Right lobe of liver (tissue), 6 donors: Measurements from ENCODE around the gene SEC14L2. TPM values are rescaled to one million over a fixed set of nuclear protein-coding genes. Genes with fewer than 3 reads are reported as not detected.

ENCODE experiments used
- ATAC-seq, 4 donors: fragments of 200-7000 bp; cut with Tn5 transposase; one replicate each; pipeline ENCODE4 v1.9.1; 2020; ENCODE audit warnings: mild to moderate bottlenecking in 4 of 4, moderate library complexity in 4 of 4
- DNase-seq, 3 donors: peaks; one replicate each; pipeline ENCODE4 v3.0.0-alpha.2; 2020
- H3K27ac ChIP-seq, 3 donors: fragments of 200-600 bp; one replicate each; pipeline ENCODE4 v1.8.0; 2022
- H3K27me3 ChIP-seq, 2 donors: fragments of 200-600 bp; one replicate each; pipeline ENCODE4 v1.8.0; 2022
- H3K36me3 ChIP-seq, 4 donors: fragments of 200-600 bp; sonication (generic) in 1 of 4; one replicate each; pipeline versions ENCODE4 v1.5.1 to v1.8.0; 2017 to 2022; ENCODE audit warnings: control low read depth in 1 of 4
- H3K4me1 ChIP-seq, 4 donors: fragments of 200-600 bp; sonication (generic) in 1 of 4; one replicate each; pipeline versions ENCODE4 v1.5.1 to v1.8.0; 2017 to 2022; ENCODE audit warnings: control low read depth in 1 of 4
- H3K4me3 ChIP-seq, 3 donors: fragments of 200-600 bp; one replicate each; pipeline ENCODE4 v1.8.0; 2022
- H3K9me3 ChIP-seq, 4 donors: fragments of 200-600 bp; sonication (generic) in 1 of 4; one replicate each; pipeline versions ENCODE4 v1.5.1 to v1.8.0; 2017 to 2022; ENCODE audit warnings: control low read depth in 1 of 4
- POLR2A ChIP-seq: fragments of 450-650 bp; IDR thresholded peaks from one replicate; pipeline ENCODE4 v1.6.1; 2017; ENCODE audit warnings: antibody characterized with exemption, mild to moderate bottlenecking
- WGBS: methylation state at CpG from one replicate; pipeline ENCODE4 v1.1.6; 2018; ENCODE audit warnings: low coverage, low lambda C conversion rate; ENCODE audit not compliant: insufficient coverage; ENCODE audit errors: missing lambda C conversion rate; 5-methylcytosine and 5-hydroxymethylcytosine counted together
- intact Hi-C, 2 donors: fragments of 100-400 bp; cut with DNase I; formaldehyde crosslinking; loops; one replicate each; pipeline versions ENCODE4 v1.11.2 to v1.14.1; 2022
- total RNA-seq, 6 experiments: library from RNA; depleted of rRNA in 2 of 6; stranded (reverse); fragments of >200 nt in 2 of 6; fragmentation: NEBNext Ultra II Directional in 3 of 6; extraction: Animal tissue kit (Norgen Biotek cat#: 25700) in 3 of 6; gene quantifications; one replicate each; pipeline versions ENCODE4 v1.1.0 to v1.2.4, GENCODE V29; 2016 to 2023
- TF ChIP-seq, protein P1 (sequence below), 4 donors: fragments of 200-600 bp in 3 of 4; fragments of 450-650 bp in 1 of 4; IDR thresholded peaks; one replicate each; pipeline versions ENCODE4 v1.5.1 to v1.8.0; 2016 to 2022; ENCODE audit warnings: antibody characterized with exemption in 4 of 4, mild to moderate bottlenecking in 2 of 4
- donor health status: DM: no; HTN: yes; CAD: no.
- donor health status: DM: no; HTN: no; CAD: no.
- donor health status: DM: no; HTN: no; CAD: no.
- donor health status: DM: no; HTN: yes; CAD: no.
- donor health status: DM: no; HTN: yes; CAD: no.

Gene SEC14L2
- total RNA-seq, 6 experiments from 2014 or later: 42.7 to 240 (median 101) TPM

DNA sequence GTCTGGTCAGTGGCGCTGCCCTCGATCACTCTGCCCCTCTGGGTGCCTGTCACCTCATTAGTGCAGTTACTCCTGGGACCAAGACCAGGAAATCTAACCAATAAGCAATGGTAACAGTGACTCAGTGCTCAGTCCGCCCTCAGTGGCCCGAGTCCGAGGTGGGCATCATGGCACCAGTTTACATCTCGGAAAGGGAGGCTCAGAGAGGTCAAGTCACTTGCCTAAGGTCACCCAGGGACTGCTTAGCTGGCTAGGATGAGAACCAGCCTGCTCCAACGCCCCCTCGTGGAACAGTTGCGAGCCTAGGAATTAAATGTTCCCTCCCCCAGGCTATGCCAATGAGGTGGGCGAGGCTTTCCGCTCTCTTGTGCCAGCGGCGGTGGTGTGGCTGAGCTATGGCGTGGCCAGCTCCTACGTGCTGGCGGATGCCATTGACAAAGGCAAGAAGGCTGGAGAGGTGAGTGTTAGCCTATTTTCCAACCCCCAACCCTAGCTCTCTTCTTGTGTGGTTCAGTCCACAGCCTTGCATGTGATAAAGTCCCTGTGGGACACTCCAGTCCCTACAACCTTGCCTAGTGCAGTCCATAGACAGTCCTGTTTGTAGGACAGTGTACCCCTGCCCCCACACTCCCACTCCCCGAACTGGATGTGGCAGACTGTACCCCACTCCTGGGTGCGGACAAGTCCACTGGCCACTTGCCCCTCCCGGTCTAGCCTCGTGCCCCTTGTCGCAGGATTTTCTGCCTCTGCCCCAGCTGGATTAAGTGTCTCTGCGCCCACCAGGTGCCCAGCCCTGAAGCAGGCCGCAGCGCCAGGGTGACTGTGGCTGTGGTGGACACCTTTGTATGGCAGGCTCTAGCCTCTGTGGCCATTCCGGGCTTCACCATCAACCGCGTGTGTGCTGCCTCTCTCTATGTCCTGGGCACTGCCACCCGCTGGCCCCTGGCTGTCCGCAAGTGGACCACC, 29.9 kb downstream of the SEC14L2 start:
- WGBS: 69% methylated on average over 5 of the region's 29 CpGs
- intact Hi-C loops: loop anchor here in 1 of 2 donors (2.0 kb wide), 1 partner anchor 36 kb away; no protein-coding TSS in a partner anchor

DNA sequence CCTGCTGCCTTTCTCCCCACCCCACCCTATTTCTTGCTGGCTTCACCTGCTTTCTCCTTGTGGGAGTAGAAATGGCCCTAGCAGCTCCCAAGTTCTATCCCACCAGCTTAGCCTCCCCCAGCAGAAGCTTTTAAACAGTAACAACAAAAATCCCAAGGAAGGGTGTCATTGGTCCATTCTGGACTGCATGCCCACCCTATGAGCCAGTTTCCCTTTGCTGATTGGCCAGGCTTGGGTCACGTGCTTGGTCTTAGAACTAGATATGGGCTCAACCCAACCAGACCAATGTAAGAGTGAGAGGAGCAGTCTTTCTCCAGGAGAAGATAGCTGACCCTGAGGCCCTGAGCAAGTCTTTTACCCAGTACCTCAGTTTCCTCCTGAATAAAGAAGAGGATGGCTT, 31.1 kb downstream of the SEC14L2 start:
- H3K9me3 ChIP-seq: no peaks in the 10 kb centered on the region
- H3K36me3 ChIP-seq: no peaks in the 10 kb centered on the region
- no peak overlapping the region for H3K4me3 ChIP-seq
- TF ChIP-seq, protein P1, sequence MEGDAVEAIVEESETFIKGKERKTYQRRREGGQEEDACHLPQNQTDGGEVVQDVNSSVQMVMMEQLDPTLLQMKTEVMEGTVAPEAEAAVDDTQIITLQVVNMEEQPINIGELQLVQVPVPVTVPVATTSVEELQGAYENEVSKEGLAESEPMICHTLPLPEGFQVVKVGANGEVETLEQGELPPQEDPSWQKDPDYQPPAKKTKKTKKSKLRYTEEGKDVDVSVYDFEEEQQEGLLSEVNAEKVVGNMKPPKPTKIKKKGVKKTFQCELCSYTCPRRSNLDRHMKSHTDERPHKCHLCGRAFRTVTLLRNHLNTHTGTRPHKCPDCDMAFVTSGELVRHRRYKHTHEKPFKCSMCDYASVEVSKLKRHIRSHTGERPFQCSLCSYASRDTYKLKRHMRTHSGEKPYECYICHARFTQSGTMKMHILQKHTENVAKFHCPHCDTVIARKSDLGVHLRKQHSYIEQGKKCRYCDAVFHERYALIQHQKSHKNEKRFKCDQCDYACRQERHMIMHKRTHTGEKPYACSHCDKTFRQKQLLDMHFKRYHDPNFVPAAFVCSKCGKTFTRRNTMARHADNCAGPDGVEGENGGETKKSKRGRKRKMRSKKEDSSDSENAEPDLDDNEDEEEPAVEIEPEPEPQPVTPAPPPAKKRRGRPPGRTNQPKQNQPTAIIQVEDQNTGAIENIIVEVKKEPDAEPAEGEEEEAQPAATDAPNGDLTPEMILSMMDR (IDR thresholded peaks at IDR 0.05): no peak
- no peak for TF ChIP-seq POLR2A
- no peak overlapping the region for H3K27ac ChIP-seq
- H3K27me3 ChIP-seq: no peaks in the 10 kb centered on the region
- peaks cover 0 to 38% (median 8%) of the 10 kb centered on the region in 4 donors for H3K4me1 ChIP-seq
- ATAC-seq (no peak), DNase-seq (peak in 1 of 3 donors; percentile 12)
- 100% methylated on average over 1 of the region's 1 CpG for WGBS
- intact Hi-C loops: loop anchor here in 1 of 2 donors (2.0 kb wide), 1 partner anchor 37 kb away; no protein-coding TSS in a partner anchor

More for the DNA sequence above, 29.9 kb downstream of the SEC14L2 start:
- Histone ChIP-seq H3K9me3 (no peaks in the 10 kb centered on the region), H3K36me3 (peaks cover 0 to 6% (median 0%) of the 10 kb centered on the region in 4 donors), H3K27ac (peak overlapping the region; percentile 90 to 98 (median 95)), H3K4me3 (peak overlapping the region; percentile 51 to 64 (median 59)), H3K27me3 (no peaks in the 10 kb centered on the region), H3K4me1 (peaks cover 0 to 40% (median 8%) of the 10 kb centered on the region in 4 donors)
- ATAC-seq: peak; percentile 15 to 39 (median 32)
- DNase-seq: peak; percentile 87 to 89 (median 88)
- TF ChIP-seq, protein P1 (IDR thresholded peaks at IDR 0.05): peak; percentile 71 to 79 (median 71)
- no peak for TF ChIP-seq POLR2A

DNA sequence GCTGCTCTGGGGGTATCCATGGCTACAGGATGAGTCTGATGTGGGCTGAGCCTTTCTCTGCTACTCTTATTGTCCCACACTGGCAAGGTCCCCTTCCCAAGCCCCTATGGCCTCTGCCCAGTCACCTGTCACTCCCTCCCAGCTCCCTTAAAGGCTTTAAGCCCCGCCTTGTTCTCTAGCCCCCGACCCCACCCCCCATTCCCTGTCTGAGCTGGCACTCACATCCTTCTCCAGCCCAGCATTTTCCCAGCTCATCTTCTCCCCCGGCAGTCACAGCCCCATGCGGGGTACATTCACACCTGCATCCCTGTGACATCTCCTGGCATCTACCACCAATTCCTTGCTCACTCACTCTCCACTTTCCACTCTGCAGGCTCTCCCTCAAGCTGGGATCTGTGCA, 33.1 kb downstream of the SEC14L2 start:
- no peaks in the 10 kb centered on the region for H3K27me3 ChIP-seq
- no peaks in the 10 kb centered on the region for H3K36me3 ChIP-seq
- peaks cover 0 to 26% (median 8%) of the 10 kb centered on the region in 4 donors for H3K4me1 ChIP-seq
- intact Hi-C loops: no loop called here
- no peak overlapping the region for H3K27ac ChIP-seq
- H3K9me3 ChIP-seq: no peaks in the 10 kb centered on the region
- 65% methylated on average over 4 of the region's 4 CpGs for WGBS
- TF ChIP-seq, protein P1 (IDR thresholded peaks at IDR 0.05): no peak
- ATAC-seq (no peak), DNase-seq (no peak)
- no peak overlapping the region for H3K4me3 ChIP-seq

DNA sequence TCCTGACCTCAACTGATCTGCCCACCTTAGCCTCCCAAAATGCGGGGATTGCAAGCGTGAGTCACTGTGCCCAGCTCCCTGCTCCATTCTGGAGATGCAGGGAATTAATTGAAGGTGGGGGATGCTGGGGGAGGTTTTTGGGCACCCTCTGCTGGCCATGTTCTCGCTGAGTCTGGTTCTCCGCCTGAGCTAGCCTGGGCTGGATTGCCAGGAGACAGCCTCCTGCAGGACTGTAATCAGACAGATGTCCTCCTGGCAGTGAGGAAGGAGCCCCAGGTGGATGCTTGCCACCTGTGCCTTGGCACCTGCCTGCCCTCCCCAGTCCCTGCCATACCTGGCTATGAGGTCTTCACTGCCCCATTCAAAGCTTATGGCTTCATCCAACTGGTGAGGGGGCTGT, 34.1 kb downstream of the SEC14L2 start:
- no peak for ATAC-seq
- intact Hi-C loops: no loop called here
- no peaks in the 10 kb centered on the region for H3K9me3 ChIP-seq
- H3K4me3 ChIP-seq: no peak overlapping the region
- H3K27ac ChIP-seq: no peak overlapping the region
- H3K27me3 ChIP-seq: no peaks in the 10 kb centered on the region
- peaks cover 0 to 18% (median 7%) of the 10 kb centered on the region in 4 donors for H3K4me1 ChIP-seq
- WGBS: no CpG with 5 or more reads among the region's 4 CpGs
- peak in 1 of 3 donors; percentile 39 for DNase-seq
- TF ChIP-seq, protein P1 (IDR thresholded peaks at IDR 0.05): no peak
- no peak for TF ChIP-seq POLR2A
- no peaks in the 10 kb centered on the region for H3K36me3 ChIP-seq
